ENCODE data around the gene CLPTM1L.

CLPTM1L gene

DNA sequence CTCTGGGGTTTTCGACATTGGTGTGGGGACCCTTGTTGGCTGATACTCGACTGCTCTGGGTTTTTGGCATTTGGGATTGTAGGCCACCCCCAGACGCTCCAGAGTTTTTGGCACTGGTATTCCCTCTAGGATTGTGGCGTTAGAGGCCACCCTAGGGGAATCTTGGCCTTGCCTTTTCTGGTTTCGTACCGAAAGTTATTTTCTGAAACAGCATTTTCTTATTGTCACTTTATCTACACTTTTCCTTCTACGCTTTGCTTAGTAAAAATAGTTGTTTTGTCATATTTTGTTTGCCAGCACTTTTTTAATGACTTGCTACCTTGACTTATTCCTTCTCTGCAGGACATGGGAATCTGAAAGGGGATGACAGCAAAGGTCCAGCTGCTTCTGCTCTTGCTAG, 25.1 kb upstream of the CLPTM1L start:
- no peak overlapping the region for H3K4me3 ChIP-seq (ENCODE audit: low read depth, low read length)
- H3K36me3 ChIP-seq: no peaks in the 10 kb centered on the region
- H3K4me1 ChIP-seq: no peaks in the 10 kb centered on the region
- peaks cover 72% of the 10 kb centered on the region for H3K27me3 ChIP-seq
- no peak for DNase-seq
- H3K9me3 ChIP-seq: no peaks in the 10 kb centered on the region
- TF ChIP-seq, protein P1, sequence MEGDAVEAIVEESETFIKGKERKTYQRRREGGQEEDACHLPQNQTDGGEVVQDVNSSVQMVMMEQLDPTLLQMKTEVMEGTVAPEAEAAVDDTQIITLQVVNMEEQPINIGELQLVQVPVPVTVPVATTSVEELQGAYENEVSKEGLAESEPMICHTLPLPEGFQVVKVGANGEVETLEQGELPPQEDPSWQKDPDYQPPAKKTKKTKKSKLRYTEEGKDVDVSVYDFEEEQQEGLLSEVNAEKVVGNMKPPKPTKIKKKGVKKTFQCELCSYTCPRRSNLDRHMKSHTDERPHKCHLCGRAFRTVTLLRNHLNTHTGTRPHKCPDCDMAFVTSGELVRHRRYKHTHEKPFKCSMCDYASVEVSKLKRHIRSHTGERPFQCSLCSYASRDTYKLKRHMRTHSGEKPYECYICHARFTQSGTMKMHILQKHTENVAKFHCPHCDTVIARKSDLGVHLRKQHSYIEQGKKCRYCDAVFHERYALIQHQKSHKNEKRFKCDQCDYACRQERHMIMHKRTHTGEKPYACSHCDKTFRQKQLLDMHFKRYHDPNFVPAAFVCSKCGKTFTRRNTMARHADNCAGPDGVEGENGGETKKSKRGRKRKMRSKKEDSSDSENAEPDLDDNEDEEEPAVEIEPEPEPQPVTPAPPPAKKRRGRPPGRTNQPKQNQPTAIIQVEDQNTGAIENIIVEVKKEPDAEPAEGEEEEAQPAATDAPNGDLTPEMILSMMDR (IDR thresholded peaks at IDR 0.05; ENCODE audit: low read depth, low read length): no peak

DNA sequence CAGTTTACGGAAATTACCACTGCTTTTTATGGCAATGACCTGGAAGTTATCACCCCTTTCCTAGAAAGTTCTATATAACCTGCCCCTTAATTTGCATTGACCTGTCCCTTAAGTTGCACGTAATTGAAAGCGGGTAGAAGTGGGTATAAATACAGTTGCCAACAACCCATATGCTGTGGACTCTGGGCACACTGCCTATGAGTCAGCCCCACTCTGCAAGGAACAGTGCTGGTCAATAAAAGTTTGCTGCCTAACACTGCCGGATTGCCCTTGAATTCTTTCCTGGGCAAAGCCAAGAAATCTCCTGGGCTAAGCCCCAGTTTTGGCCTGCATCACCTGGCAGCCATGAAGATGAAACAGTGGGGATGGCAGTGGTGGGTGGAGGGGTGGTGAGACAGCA, 23.9 kb upstream of the CLPTM1L start:
- TF ChIP-seq, protein P1 (IDR thresholded peaks at IDR 0.05; ENCODE audit: low read depth, low read length): no peak
- Histone ChIP-seq H3K4me3 (ENCODE audit: low read depth, low read length) (no peak overlapping the region), H3K27me3 (peaks cover 76% of the 10 kb centered on the region), H3K36me3 (no peaks in the 10 kb centered on the region), H3K4me1 (no peaks in the 10 kb centered on the region), H3K9me3 (no peaks in the 10 kb centered on the region)
- DNase-seq: no peak

DNA sequence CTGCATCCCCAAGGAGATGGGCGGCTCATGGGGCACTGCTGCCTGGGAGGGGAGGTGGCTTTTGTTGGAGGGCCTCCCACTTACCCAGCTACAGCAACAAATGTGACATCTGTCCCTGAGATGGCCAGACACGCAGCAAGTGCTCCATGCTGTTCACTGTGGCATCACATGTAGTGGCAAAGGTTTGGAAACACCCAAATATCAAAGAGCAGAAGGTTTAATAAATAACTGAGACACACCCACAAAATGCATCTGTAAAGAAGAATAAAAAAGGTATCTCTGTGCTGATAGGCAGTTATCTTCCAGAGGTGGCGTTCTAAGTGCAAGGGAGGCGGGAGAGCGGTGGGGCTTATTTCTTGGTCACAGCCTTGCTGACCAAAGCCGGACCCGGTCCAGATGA, 23.3 kb upstream of the CLPTM1L start:
- TF ChIP-seq, protein P1 (IDR thresholded peaks at IDR 0.05; ENCODE audit: low read depth, low read length): no peak
- Histone ChIP-seq H3K4me1 (no peaks in the 10 kb centered on the region), H3K9me3 (no peaks in the 10 kb centered on the region), H3K4me3 (ENCODE audit: low read depth, low read length) (no peak overlapping the region), H3K36me3 (no peaks in the 10 kb centered on the region), H3K27me3 (peaks cover 79% of the 10 kb centered on the region)
- DNase-seq: no peak

DNA sequence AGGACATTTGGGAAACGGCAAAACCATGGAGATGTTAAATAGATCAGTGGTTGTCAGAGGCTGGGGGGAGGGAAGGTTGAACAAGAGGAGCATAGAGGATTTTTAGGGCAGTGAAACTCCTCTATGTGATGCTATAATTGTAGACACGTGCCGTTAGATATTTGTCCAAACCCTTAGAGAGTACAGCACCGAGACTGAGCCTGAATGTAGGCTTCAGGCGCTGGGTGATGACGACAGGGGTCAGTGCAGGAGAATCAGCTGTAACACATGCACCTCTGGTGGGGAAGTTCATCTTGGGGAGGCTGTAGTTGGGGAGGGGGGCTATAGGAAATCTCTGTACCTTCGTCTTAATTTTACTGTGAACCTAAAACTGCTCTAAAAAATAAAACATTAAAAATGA, 22.2 kb upstream of the CLPTM1L start:
- H3K4me3 ChIP-seq (ENCODE audit: low read depth, low read length): no peak overlapping the region
- TF ChIP-seq, protein P1 (IDR thresholded peaks at IDR 0.05; ENCODE audit: low read depth, low read length): no peak
- peaks cover 79% of the 10 kb centered on the region for H3K27me3 ChIP-seq
- no peaks in the 10 kb centered on the region for H3K9me3 ChIP-seq
- no peaks in the 10 kb centered on the region for H3K36me3 ChIP-seq
- no peak for DNase-seq
- no peaks in the 10 kb centered on the region for H3K4me1 ChIP-seq

DNA sequence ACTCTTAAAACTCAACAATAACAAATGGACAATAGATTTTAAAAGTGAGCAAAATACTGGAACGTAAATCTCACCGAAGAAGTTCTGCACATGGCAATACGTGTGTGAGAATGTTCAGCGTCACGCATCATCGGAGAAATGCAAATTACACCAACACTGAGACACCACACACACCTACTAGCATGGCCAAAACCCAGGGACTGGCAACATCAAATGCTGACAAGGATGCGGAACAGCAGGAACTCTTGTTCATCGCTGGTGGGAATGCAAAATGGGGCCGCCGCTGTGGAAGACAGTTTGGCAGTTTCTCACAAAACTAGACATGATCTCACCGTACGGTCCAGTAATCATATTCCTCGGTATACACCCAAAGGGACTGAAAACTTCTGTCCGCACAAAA, 21.6 kb upstream of the CLPTM1L start:
- TF ChIP-seq, protein P1 (IDR thresholded peaks at IDR 0.05; ENCODE audit: low read depth, low read length): no peak
- Histone ChIP-seq H3K36me3 (no peaks in the 10 kb centered on the region), H3K4me3 (ENCODE audit: low read depth, low read length) (no peak overlapping the region), H3K27me3 (peaks cover 79% of the 10 kb centered on the region), H3K9me3 (no peaks in the 10 kb centered on the region), H3K4me1 (no peaks in the 10 kb centered on the region)
- no peak for DNase-seq

DNA sequence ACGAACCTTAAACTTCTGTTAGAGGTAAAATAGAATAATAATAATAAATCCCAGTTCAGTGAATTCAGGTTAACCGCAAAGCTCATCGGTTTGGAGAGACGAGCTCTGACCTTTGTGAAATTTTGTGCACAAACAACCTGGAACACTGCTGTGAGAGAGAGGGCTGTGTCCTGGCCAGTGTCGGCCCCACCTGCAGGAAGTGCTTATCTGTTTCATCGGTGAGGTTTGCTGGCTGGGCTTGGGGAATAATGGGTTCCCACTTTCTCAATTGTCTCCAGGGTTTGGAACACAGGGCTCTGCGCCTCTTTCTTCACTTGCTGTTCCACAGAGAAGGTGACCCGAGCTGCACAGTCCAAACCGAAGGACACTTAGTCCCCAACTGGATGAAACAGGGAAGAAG, 19.3 kb upstream of the CLPTM1L start:
- TF ChIP-seq, protein P1 (IDR thresholded peaks at IDR 0.05; ENCODE audit: low read depth, low read length): no peak
- H3K4me3 ChIP-seq (ENCODE audit: low read depth, low read length): no peak overlapping the region
- no peaks in the 10 kb centered on the region for H3K36me3 ChIP-seq

More for the DNA sequence above, 19.3 kb upstream of the CLPTM1L start:
- DNase-seq: no peak
- Histone ChIP-seq H3K4me1 (no peaks in the 10 kb centered on the region), H3K27me3 (peaks cover 88% of the 10 kb centered on the region), H3K9me3 (no peaks in the 10 kb centered on the region)
